Ovary (tissue), 9 donors: ENCODE data around the gene EFHD1. TPM values are rescaled to one million over a fixed set of nuclear protein-coding genes. Genes with fewer than 3 reads are reported as not detected.

Experiments
- DNase-seq, 5 donors: peaks; one replicate each; pipeline ENCODE4 v3.0.0-alpha.2; 2019 to 2020
- H3K27ac ChIP-seq, 2 donors: fragments of 200-600 bp; one replicate each; pipeline versions ENCODE4 v1.5.1 to v1.8.0; 2019 to 2022
- H3K27me3 ChIP-seq: fragments of 200-600 bp; one replicate; pipeline ENCODE4 v1.8.0; 2022
- H3K36me3 ChIP-seq: fragments of 200-600 bp; sonication (generic); one replicate; pipeline ENCODE4 v1.5.1; 2019
- H3K4me1 ChIP-seq: one replicate; pipeline ENCODE4 v1.8.1; 2013; ENCODE audit warnings: mild to moderate bottlenecking, moderate library complexity; ENCODE audit not compliant: insufficient read depth
- H3K4me3 ChIP-seq: fragments of 200-600 bp; sonication (generic); one replicate; pipeline ENCODE4 v1.5.1; 2017
- H3K9me3 ChIP-seq, 2 donors: fragments of 200-600 bp in 1 of 2; sonication (generic) in 1 of 2; one replicate each; pipeline versions ENCODE4 v1.5.1 to v1.8.1; 2013 to 2019; ENCODE audit warnings: mild to moderate bottlenecking in 1 of 2, moderate library complexity in 1 of 2
- EP300 ChIP-seq: sonication (generic); formaldehyde crosslinking; IDR thresholded peaks from one replicate; pipeline ENCODE4 v1.6.1; 2017; ENCODE audit warnings: antibody characterized with exemption
- POLR2A ChIP-seq: fragments of 450-650 bp; IDR thresholded peaks from one replicate; pipeline ENCODE4 v1.6.1; 2017; ENCODE audit warnings: antibody characterized with exemption, mild to moderate bottlenecking, moderate library complexity
- WGBS, 3 donors: extraction: QIAGEN DNeasy Blood & Tissue Kit in 1 of 3; methylation state at CpG; one replicate each; pipeline versions ENCODE4 v1.1.5 to v1.1.7; 2013 to 2017; 5-methylcytosine and 5-hydroxymethylcytosine counted together
- intact Hi-C, 4 donors: fragments of 100-400 bp; cut with DNase I; formaldehyde crosslinking; loops; one replicate each; pipeline versions ENCODE4 v1.11.0 to v1.15.1; 2022 to 2023
- polyA plus RNA-seq, 2 donors: library from polyadenylated mRNA; stranded (reverse); fragments of 200-250 nt in 1 of 2; fragments of 350-450 nt in 1 of 2; fragmentation: Illumina TruSeq in 1 of 2; extraction: RNeasy Lipid Tissue Mini Kit (QIAGEN cat#74804) in 1 of 2; gene quantifications; one replicate each; pipeline ENCODE4 v1.2.3, GENCODE V29; 2013 to 2014
- small RNA-seq: library from RNA; depleted of rRNA; stranded (forward); fragments of <200 nt; gene quantifications from one replicate; pipeline ENCODE3, GENCODE V24; 2016
- total RNA-seq, 7 donors: library from RNA; depleted of rRNA in 2 of 7; stranded (reverse); fragments of >200 nt in 2 of 7; fragmentation: NEBNext Ultra II Directional in 3 of 7; extraction: Animal tissue kit (Norgen Biotek cat#: 25700) in 3 of 7; gene quantifications; one replicate each; pipeline versions ENCODE4 v1.1.0 to v1.2.4, GENCODE V29; 2016 to 2023
- TF ChIP-seq, protein P1 (sequence below), 3 donors: fragments of 450-650 bp in 2 of 3; fragments of 200-600 bp in 1 of 3; IDR thresholded peaks; one replicate each; pipeline versions ENCODE4 v1.5.1 to v1.8.0; 2016 to 2022; ENCODE audit warnings: antibody characterized with exemption in 3 of 3, mild to moderate bottlenecking in 1 of 3
- donor health status: DM: no; HTN: no; CAD: no; lungs with moderate emphysema.
- donor health status: DM: no; HTN: no; CAD: no.
- donor health status: Bipolar disorder and iron deficiency.
- donor health status: DM: yes; HTN: yes; CAD: no.
- donor health status: DM: no; HTN: no; CAD: no.
- donor health status: DM: yes; HTN: yes; CAD: no.

Gene EFHD1
- total and polyA plus RNA-seq, 9 donors = 14.8 to 154 (median 50.2) TPM

DNA sequence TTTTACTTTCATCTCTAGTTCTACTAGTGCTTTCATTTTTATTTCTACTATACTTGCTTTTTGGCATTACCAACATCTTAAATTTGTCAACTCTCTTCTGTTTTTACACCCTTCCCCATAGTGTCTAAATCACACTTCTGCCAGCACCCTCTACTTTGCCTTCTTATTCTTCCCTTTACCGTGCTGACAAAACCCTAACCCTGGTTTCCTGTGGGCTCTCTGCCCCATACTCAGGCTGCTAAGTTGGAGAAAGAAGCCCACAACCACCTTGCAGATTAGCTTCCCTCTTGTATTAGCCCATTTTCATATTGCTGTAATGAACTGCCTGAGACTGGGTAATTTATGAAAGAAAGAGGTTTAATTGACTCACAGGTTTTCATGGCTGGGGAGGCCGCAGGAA, 88.5 kb downstream of the EFHD1 start:
- no peak for DNase-seq
- whole genome bisulfite sequencing, 3 donors = 84 to 93% (median 89%) methylated on average over 2 of the region's 2 CpGs
- Histone ChIP-seq H3K36me3 (no peaks in the 10 kb centered on the region), H3K27me3 (no peaks in the 10 kb centered on the region), H3K27ac (no peak overlapping the region), H3K4me1 (no peaks in the 10 kb centered on the region), H3K9me3 (no peaks in the 10 kb centered on the region), H3K4me3 (no peak overlapping the region)
- intact Hi-C loops = no loop called here
- no peak for TF ChIP-seq POLR2A
- TF ChIP-seq, protein P1, sequence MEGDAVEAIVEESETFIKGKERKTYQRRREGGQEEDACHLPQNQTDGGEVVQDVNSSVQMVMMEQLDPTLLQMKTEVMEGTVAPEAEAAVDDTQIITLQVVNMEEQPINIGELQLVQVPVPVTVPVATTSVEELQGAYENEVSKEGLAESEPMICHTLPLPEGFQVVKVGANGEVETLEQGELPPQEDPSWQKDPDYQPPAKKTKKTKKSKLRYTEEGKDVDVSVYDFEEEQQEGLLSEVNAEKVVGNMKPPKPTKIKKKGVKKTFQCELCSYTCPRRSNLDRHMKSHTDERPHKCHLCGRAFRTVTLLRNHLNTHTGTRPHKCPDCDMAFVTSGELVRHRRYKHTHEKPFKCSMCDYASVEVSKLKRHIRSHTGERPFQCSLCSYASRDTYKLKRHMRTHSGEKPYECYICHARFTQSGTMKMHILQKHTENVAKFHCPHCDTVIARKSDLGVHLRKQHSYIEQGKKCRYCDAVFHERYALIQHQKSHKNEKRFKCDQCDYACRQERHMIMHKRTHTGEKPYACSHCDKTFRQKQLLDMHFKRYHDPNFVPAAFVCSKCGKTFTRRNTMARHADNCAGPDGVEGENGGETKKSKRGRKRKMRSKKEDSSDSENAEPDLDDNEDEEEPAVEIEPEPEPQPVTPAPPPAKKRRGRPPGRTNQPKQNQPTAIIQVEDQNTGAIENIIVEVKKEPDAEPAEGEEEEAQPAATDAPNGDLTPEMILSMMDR (IDR thresholded peaks at IDR 0.05) = no peak
- no peak for TF ChIP-seq EP300

DNA sequence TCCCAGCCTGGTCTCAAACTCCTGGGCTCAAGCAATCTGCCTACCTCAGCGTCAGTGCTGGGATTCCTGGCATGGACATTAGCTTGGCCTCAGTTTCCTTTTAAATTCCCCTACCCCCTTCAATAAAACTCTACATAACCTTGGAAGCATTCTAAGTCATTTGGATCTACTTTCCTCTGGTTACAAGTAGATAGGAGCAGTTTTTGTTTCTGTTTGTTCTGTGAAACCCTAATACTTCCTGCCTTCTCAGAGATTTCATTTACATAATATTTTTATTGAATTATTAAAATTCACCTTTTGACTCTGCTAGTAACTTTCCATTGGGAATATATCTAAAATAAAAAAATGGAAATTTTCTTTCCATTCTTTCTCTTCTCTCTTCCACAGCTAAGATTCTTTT, 89.6 kb downstream of the EFHD1 start:
- no peak overlapping the region for H3K27ac ChIP-seq
- H3K4me1 ChIP-seq = no peaks in the 10 kb centered on the region
- H3K27me3 ChIP-seq = no peaks in the 10 kb centered on the region
- intact Hi-C loops = no loop called here
- DNase-seq = no peak
- H3K9me3 ChIP-seq = no peaks in the 10 kb centered on the region
- H3K36me3 ChIP-seq = no peaks in the 10 kb centered on the region
- TF ChIP-seq EP300 = no peak
- no peak for TF ChIP-seq POLR2A
- TF ChIP-seq, protein P1 (IDR thresholded peaks at IDR 0.05) = no peak
- 63 to 82% (median 65%) methylated on average over 1 of the region's 1 CpG for WGBS, 3 donors
- H3K4me3 ChIP-seq = no peak overlapping the region

DNA sequence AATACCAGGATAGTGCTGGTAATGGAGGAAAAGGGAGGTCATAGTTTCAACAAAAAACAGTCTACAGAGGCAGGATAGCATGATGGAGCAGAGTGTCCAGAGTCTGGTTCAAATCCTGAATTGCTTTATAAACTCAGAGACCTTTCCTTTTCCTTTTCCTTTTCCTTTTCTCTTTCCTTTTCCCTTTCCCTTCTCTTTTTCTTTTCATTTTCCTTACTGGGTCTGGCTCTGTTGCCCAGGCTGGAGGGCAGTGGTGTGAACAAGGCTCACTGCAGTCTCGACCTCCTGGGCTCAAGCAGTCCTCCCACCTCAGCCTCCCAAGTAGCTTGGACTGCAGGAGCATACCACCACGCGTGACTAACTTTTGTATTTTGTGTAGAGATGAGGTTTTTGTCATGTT, 95.4 kb downstream of the EFHD1 start:
- TF ChIP-seq EP300 (no peak), POLR2A (no peak)
- TF ChIP-seq, protein P1 (IDR thresholded peaks at IDR 0.05) = no peak
- H3K36me3 ChIP-seq = no peaks in the 10 kb centered on the region
- no peaks in the 10 kb centered on the region for H3K4me1 ChIP-seq

DNA sequence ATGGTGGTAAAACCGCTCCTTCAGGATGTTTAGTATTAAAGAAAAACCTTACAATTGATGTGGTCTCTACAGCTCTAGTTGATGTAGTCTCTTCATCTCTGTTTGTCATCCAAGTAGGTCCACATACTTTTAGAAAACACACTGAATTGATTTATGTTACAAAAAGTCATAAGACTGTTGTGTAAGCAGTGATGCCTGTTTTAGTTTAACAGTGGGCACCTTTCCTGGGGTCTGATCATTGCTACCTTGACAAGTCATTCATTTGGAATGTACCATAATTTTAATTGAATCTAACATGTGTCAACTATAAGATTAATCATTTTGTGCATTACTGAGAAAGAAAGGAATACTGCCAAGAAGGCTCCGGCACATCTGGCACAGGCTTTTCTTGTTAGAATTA, 98.1 kb downstream of the EFHD1 start:
- TF ChIP-seq, protein P1 (IDR thresholded peaks at IDR 0.05) = no peak
- no peak for TF ChIP-seq EP300
- no peak for TF ChIP-seq POLR2A
- 53 to 62% (median 53%) methylated on average over 2 of the region's 2 CpGs for WGBS, 3 donors

More for the DNA sequence above, 95.4 kb downstream of the EFHD1 start:
- Histone ChIP-seq H3K4me3 (no peak overlapping the region), H3K9me3 (no peaks in the 10 kb centered on the region), H3K27me3 (no peaks in the 10 kb centered on the region), H3K27ac (no peak overlapping the region)
- 73 to 96% (median 93%) methylated on average over 3 of the region's 3 CpGs for WGBS, 3 donors
- no peak for DNase-seq
- intact Hi-C loops = no loop called here

More for the DNA sequence above, 98.1 kb downstream of the EFHD1 start:
- Histone ChIP-seq H3K4me3 (no peak overlapping the region), H3K9me3 (no peaks in the 10 kb centered on the region), H3K4me1 (no peaks in the 10 kb centered on the region), H3K36me3 (no peaks in the 10 kb centered on the region), H3K27ac (no peak overlapping the region), H3K27me3 (no peaks in the 10 kb centered on the region)
- no peak for DNase-seq
- intact Hi-C loops = no loop called here

Small RNA genes lying within 50 kb of the gene (small RNA-seq; reads per million reads assigned to genes)
- gene RN7SL359P = not detected

Other genes starting within 250 kb of the EFHD1 start
- under 1 TPM in 2 of 7 donors, not detected in 5; 0.11 to 0.36 TPM for gene ALPG, start 226.8 kb upstream of the EFHD1 start, total RNA-seq
- under 1 TPM in 1 of 2 donors, not detected in 1; 0.02 TPM for gene ALPG, start 226.8 kb upstream of the EFHD1 start, polyA plus RNA-seq
- under 1 TPM in 1 of 7 donors, not detected in 6; 0.72 TPM for gene ALPI, start 177.5 kb upstream of the EFHD1 start, total RNA-seq
- gene ALPI, start 177.5 kb upstream of the EFHD1 start, polyA plus RNA-seq = not detected
- 100 to 1,000 TPM in 2 of 7 donors, 10 to 100 TPM in 5; 34.8 to 251 (median 48.8) TPM for gene ECEL1, start 145.8 kb upstream of the EFHD1 start, total RNA-seq
- 10 to 100 TPM in 1 of 2 donors, 1 to 10 TPM in 1; 2.4 to 41.9 TPM for gene ECEL1, start 145.8 kb upstream of the EFHD1 start, polyA plus RNA-seq
- gene PRSS56, start 113.2 kb upstream of the EFHD1 start, total RNA-seq = under 1 TPM in 2 of 7 donors, not detected in 5; 0.27 to 0.35 TPM
- gene PRSS56, start 113.2 kb upstream of the EFHD1 start, polyA plus RNA-seq = not detected
- under 1 TPM in 2 of 7 donors, not detected in 5; 0.28 to 0.40 TPM for gene CHRND, start 107.4 kb upstream of the EFHD1 start, total RNA-seq
- not detected for gene CHRND, start 107.4 kb upstream of the EFHD1 start, polyA plus RNA-seq
- not detected for gene CHRNG, start 93.9 kb upstream of the EFHD1 start, total RNA-seq
- not detected for gene CHRNG, start 93.9 kb upstream of the EFHD1 start, polyA plus RNA-seq
- 1 to 10 TPM; 4.3 to 9.7 (median 7.6) TPM for gene TIGD1, start 83.0 kb upstream of the EFHD1 start, total RNA-seq
- 1 to 10 TPM; 5.1 to 6.6 TPM for gene TIGD1, start 83.0 kb upstream of the EFHD1 start, polyA plus RNA-seq
- gene EIF4E2, start 82.9 kb upstream of the EFHD1 start, total RNA-seq = 10 to 100 TPM; 18.6 to 47.6 (median 42.8) TPM
- gene EIF4E2, start 82.9 kb upstream of the EFHD1 start, polyA plus RNA-seq = 100 to 1,000 TPM in 1 of 2 donors, 10 to 100 TPM in 1; 41.9 to 111 TPM
- gene GIGYF2, start 63.7 kb downstream of the EFHD1 start, total RNA-seq = 10 to 100 TPM; 55.2 to 83.6 (median 69.4) TPM
- gene GIGYF2, start 63.7 kb downstream of the EFHD1 start, polyA plus RNA-seq = 10 to 100 TPM; 22.1 to 55.9 TPM
- gene KCNJ13, start 143.0 kb downstream of the EFHD1 start, total RNA-seq = under 1 TPM in 1 of 7 donors, not detected in 6; 0.24 TPM
- not detected for gene KCNJ13, start 143.0 kb downstream of the EFHD1 start, polyA plus RNA-seq
- 1 to 10 TPM in 5 of 7 donors, under 1 TPM in 2; 0.76 to 2.9 (median 1.1) TPM for gene SNORC, start 236.7 kb downstream of the EFHD1 start, total RNA-seq
- gene SNORC, start 236.7 kb downstream of the EFHD1 start, polyA plus RNA-seq = under 1 TPM; 0.10 to 0.93 TPM